IMR-90 (cell line): ENCODE data around the gene BCAS3. TPM values are rescaled to one million over a fixed set of nuclear protein-coding genes. Genes with fewer than 3 reads are reported as not detected.

Experiments
- ATAC-seq: fragments of 200-7000 bp; cut with Tn5 transposase; 2 replicates; pipeline ENCODE4 v1.9.1; 2020; ENCODE audit warnings: low read depth, mild to moderate bottlenecking, moderate library complexity
- BruUV-seq: library from RNA; stranded (reverse); fragments of 400-500 nt; replicated peaks from 2 replicates; lab custom pipeline; 2021; lab: Mats Ljungman, UMichigan
- CTCF ChIA-PET: fragments of 300-600 bp; formaldehyde crosslinking; extraction: SDS; loops from one replicate; lab custom pipeline; 2021; ENCODE audit warnings: antibody characterized with exemption; lab: Yijun Ruan, JAX
- POLR2A ChIA-PET: fragments of 300-600 bp; sonication (Branson Sonifier 250); formaldehyde crosslinking; loops from one replicate; lab custom pipeline; 2022; ENCODE audit warnings: antibody characterized with exemption; ENCODE audit not compliant: unreplicated experiment; lab: Charles Lee
- DNase-seq: peaks from one replicate; pipeline ENCODE4 v3.0.0; 2013
- H2AFZ ChIP-seq: replicated peaks from 2 replicates; pipeline ENCODE3; 2013; ENCODE audit warnings: low read length, mild to moderate bottlenecking; ENCODE audit not compliant: poor library complexity
- H2AK5ac ChIP-seq: 2 replicates; pipeline ENCODE4 v1.6.1; 2013; ENCODE audit warnings: low read depth, low read length, inconsistent platforms
- H2AK9ac ChIP-seq: replicated peaks from 2 replicates; pipeline ENCODE3; 2013; ENCODE audit warnings: mild to moderate bottlenecking, low read depth, low read length, moderate library complexity; ENCODE audit not compliant: poor library complexity
- H2BK120ac ChIP-seq: 2 replicates; pipeline ENCODE4 v1.6.1; 2013; ENCODE audit warnings: low read depth, low read length, inconsistent platforms
- H2BK15ac ChIP-seq: 3 replicates; pipeline ENCODE4 v1.6.1; 2013; ENCODE audit warnings: low read depth, low read length, inconsistent platforms
- H2BK20ac ChIP-seq: 2 replicates; pipeline ENCODE4 v1.6.1; 2013; ENCODE audit warnings: low read depth, mild to moderate bottlenecking, inconsistent platforms, low read length, moderate library complexity
- H2BK5ac ChIP-seq: 2 replicates; pipeline ENCODE4 v1.6.1; 2013; ENCODE audit warnings: mild to moderate bottlenecking, low read depth, low read length, inconsistent platforms; ENCODE audit not compliant: poor library complexity, severe bottlenecking
- H3K14ac ChIP-seq: replicated peaks from 2 replicates; pipeline ENCODE4 v1.6.1; 2013; ENCODE audit warnings: low read depth, low read length, inconsistent platforms
- H3K18ac ChIP-seq: 2 replicates; pipeline ENCODE4 v1.6.1; 2013; ENCODE audit warnings: low read depth, low read length, control low read depth
- H3K23ac ChIP-seq: 2 replicates; pipeline ENCODE4 v1.6.1; 2013; ENCODE audit warnings: low read depth, low read length, inconsistent platforms
- H3K27ac ChIP-seq: 2 replicates; pipeline ENCODE4 v1.5.1; 2013; ENCODE audit warnings: mild to moderate bottlenecking, control low read depth, low read length; ENCODE audit not compliant: insufficient read depth
- H3K27me3 ChIP-seq: 2 replicates; pipeline ENCODE4 v1.6.1; 2013; ENCODE audit warnings: low read length; ENCODE audit not compliant: control insufficient read depth, insufficient read depth
- H3K36me3 ChIP-seq: 2 replicates; pipeline ENCODE4 v1.6.1; 2013; ENCODE audit warnings: low read length, mixed read lengths; ENCODE audit not compliant: control insufficient read depth, insufficient read depth
- H3K4ac ChIP-seq: 2 replicates; pipeline ENCODE4 v1.6.1; 2013; ENCODE audit warnings: low read depth, low read length, inconsistent platforms
- H3K4me1 ChIP-seq: 2 replicates; pipeline ENCODE4 v1.6.1; 2013; ENCODE audit warnings: low read length, mixed read lengths; ENCODE audit not compliant: control insufficient read depth, insufficient read depth
- H3K4me2 ChIP-seq: 2 replicates; pipeline ENCODE4 v1.6.1; 2013; ENCODE audit warnings: low read depth, mild to moderate bottlenecking, control low read depth, low read length, moderate library complexity
- H3K4me3 ChIP-seq: 2 replicates; pipeline ENCODE4 v1.5.1; 2013; ENCODE audit warnings: low read depth, mild to moderate bottlenecking, control low read depth, low read length, moderate library complexity; ENCODE audit not compliant: insufficient read depth
- H3K56ac ChIP-seq: 2 replicates; pipeline ENCODE4 v1.6.1; 2013; ENCODE audit warnings: low read length, inconsistent platforms; ENCODE audit not compliant: insufficient read depth; ENCODE audit errors: extremely low read depth
- H3K79me1 ChIP-seq, 2 experiments: 2 replicates each; pipeline ENCODE4 v1.6.1; 2013; ENCODE audit warnings: low read length in 2 of 2, inconsistent platforms in 1 of 2, low read depth in 1 of 2
- H3K9ac ChIP-seq: 2 replicates; pipeline ENCODE4 v1.6.1; 2013; ENCODE audit warnings: low read depth, low read length, control low read depth
- H3K9me1 ChIP-seq: 2 replicates; pipeline ENCODE4 v1.6.1; 2013; ENCODE audit warnings: low read length, inconsistent platforms; ENCODE audit not compliant: insufficient read depth
- H3K9me3 ChIP-seq: 2 replicates; pipeline ENCODE4 v1.6.1; 2013; ENCODE audit warnings: low read length; ENCODE audit not compliant: control insufficient read depth, insufficient read depth
- H4K20me1 ChIP-seq: 2 replicates; pipeline ENCODE4 v1.6.1; 2013; ENCODE audit warnings: low read length, inconsistent platforms; ENCODE audit not compliant: insufficient read depth
- H4K5ac ChIP-seq: 2 replicates; pipeline ENCODE4 v1.6.1; 2013; ENCODE audit warnings: mild to moderate bottlenecking, low read depth, low read length, control low read depth
- H4K8ac ChIP-seq, 2 experiments: 2 replicates each; pipeline ENCODE4 v1.6.1; 2013; ENCODE audit warnings: low read depth in 2 of 2, low read length in 2 of 2, control low read depth in 1 of 2, inconsistent platforms in 1 of 2
- H4K91ac ChIP-seq: 2 replicates; pipeline ENCODE4 v1.6.1; 2013; ENCODE audit warnings: low read depth, low read length, inconsistent platforms; ENCODE audit not compliant: insufficient read depth
- BHLHE40 ChIP-seq: fragments of 150-350 bp; IDR thresholded peaks from 2 replicates; pipeline ENCODE4 v1.6.1; 2016; ENCODE audit warnings: mild to moderate bottlenecking, low read depth, low read length
- MAFK ChIP-seq: IDR thresholded peaks from 2 replicates; pipeline ENCODE4 v1.6.1; 2012; ENCODE audit warnings: low read depth, low read length, improper control_type of control experiment
- MXI1 ChIP-seq: IDR thresholded peaks from 2 replicates; pipeline ENCODE4 v1.6.1; 2012; ENCODE audit warnings: low read depth, mild to moderate bottlenecking, low read length, moderate library complexity, borderline replicate concordance
- NFE2L2 ChIP-seq: fragments of 150-350 bp; IDR thresholded peaks from 2 replicates; pipeline ENCODE4 v1.6.1; 2016; ENCODE audit warnings: low read depth, mild to moderate bottlenecking, low read length
- RAD21 ChIP-seq: IDR thresholded peaks from 2 replicates; pipeline ENCODE4 v1.6.1; 2012; ENCODE audit warnings: low read length, improper control_type of control experiment
- WGBS, 2 experiments: methylation state at CpG; one replicate each; pipeline versions ENCODE4 v1.1.5 to v1.1.7; 2013; ENCODE audit warnings: missing lambda C conversion rate in 2 of 2; ENCODE audit not compliant: insufficient read length in 1 of 2; ENCODE audit errors: extremely low coverage in 2 of 2; 5-methylcytosine and 5-hydroxymethylcytosine counted together
- dilution Hi-C: fragments of 300-500 bp; cut with HindIII; formaldehyde crosslinking; loops from one replicate; pipeline ENCODE4 v1.14.3; 2018; ENCODE audit warnings: low sequenced_read_pairs; ENCODE audit not compliant: unreplicated experiment
- in situ Hi-C: fragments of 300-500 bp; cut with MboI; formaldehyde crosslinking; loops from 3 replicates; pipeline ENCODE4 v1.14.3; 2019; ENCODE audit warnings: low sequenced_read_pairs, inconsistent platforms, mixed read lengths
- intact Hi-C: fragments of 100-400 bp; cut with micrococcal nuclease; formaldehyde crosslinking; loops from 2 replicates; pipeline ENCODE4 v1.10.0; 2022
- polyA plus RNA-seq, 3 experiments: library from polyadenylated mRNA; depleted of rRNA; stranded (reverse); fragments of >200 nt; gene quantifications; 2 replicates each; pipeline ENCODE4 v1.2.3, GENCODE V29; 2012; ENCODE audit warnings: low replicate concordance in 1 of 3
- total RNA-seq: library from RNA; depleted of rRNA; stranded (reverse); fragments of >200 nt; gene quantifications from 2 replicates; pipeline ENCODE4 v1.2.3, GENCODE V29; 2012

Gene BCAS3
- total and polyA plus RNA-seq, 2 of the 4 experiments (the other 2 are of a cell fraction) = 6.3 to 27.1 TPM

GRCh38 chr17:61139219-61139618, 461.6 kb downstream of the BCAS3 start:
- no CpG with 5 or more reads among the region's 4 CpGs for WGBS, 2 experiments
- POLR2A ChIA-PET = no interaction called here
- H3K36me3 ChIP-seq = no peaks in the 10 kb centered on the region
- no peak overlapping the region for H3K56ac ChIP-seq
- H4K8ac ChIP-seq = peak overlapping the region in 1 of 2 experiments; percentile 7; a peak in 2 of 4 replicates
- no peaks in the 10 kb centered on the region for H3K79me1 ChIP-seq
- H2BK120ac ChIP-seq = peak overlapping the region; percentile 23; the same call in 1 of the 2 replicates
- no peak overlapping the region for H3K4ac ChIP-seq
- no peak overlapping the region for H2BK15ac ChIP-seq
- BruUV-seq = no TSS peak
- H3K4me3 ChIP-seq = no peak overlapping the region
- no peaks in the 10 kb centered on the region for H3K4me1 ChIP-seq
- H2AFZ ChIP-seq = no peak overlapping the region
- dilution Hi-C loops = no loop called here
- H4K91ac ChIP-seq = no peak overlapping the region
- CTCF ChIA-PET = no interaction called here
- no peak overlapping the region for H4K5ac ChIP-seq
- H3K27ac ChIP-seq = no peak overlapping the region
- DNase-seq = peak; percentile 88
- H3K4me2 ChIP-seq = peak overlapping the region; percentile 8; the same call in 1 of the 2 replicates
- no peaks in the 10 kb centered on the region for H4K20me1 ChIP-seq
- H3K9ac ChIP-seq = no peak overlapping the region
- H2AK5ac ChIP-seq = no peak overlapping the region
- no peaks in the 10 kb centered on the region for H3K9me3 ChIP-seq
- in situ Hi-C loops = no loop called here
- no peak overlapping the region for H3K18ac ChIP-seq
- H3K23ac ChIP-seq = no peak overlapping the region
- intact Hi-C loops = loop anchor here (5.0 kb wide), 1 partner anchor 258 kb away; the partner anchor contains the start of gene TBX2
- no peaks in the 10 kb centered on the region for H3K27me3 ChIP-seq
- peak overlapping the region; percentile 20 for H2BK5ac ChIP-seq
- H2BK20ac ChIP-seq = peak overlapping the region; percentile 0; the same call in 1 of the 2 replicates
- ATAC-seq = peak; percentile 98
- H3K9me1 ChIP-seq = no peaks in the 10 kb centered on the region
- H2AK9ac ChIP-seq = no peak overlapping the region
- no peak overlapping the region for H3K14ac ChIP-seq
- 0 out of 2 replicates have a peak, but pooled peaks have one; percentile 6 for TF ChIP-seq RAD21
- no peak for TF ChIP-seq MAFK
- peak; percentile 87 for TF ChIP-seq MXI1
- 0 out of 2 replicates have a peak, but pooled peaks have one; percentile 20 for TF ChIP-seq BHLHE40
- TF ChIP-seq NFE2L2 = no peak
